Small intestine (tissue), 7 donors: Measurements from ENCODE around the gene CAMTA1. TPM values are rescaled to one million over a fixed set of nuclear protein-coding genes. Genes with fewer than 3 reads are reported as not detected.
A peak's percentile ranks its signal among the peaks of the same experiment; 100 is the strongest.

Experiments used
- DNase-seq, 2 donors: peaks; one replicate each; pipeline versions ENCODE4 v3.0.0 to v3.0.0-alpha.2; 2013
- FAIRE-seq: peaks from 2 replicates; lab custom pipeline; 2012; peaks lifted over from hg19 to GRCh38; lab: Jason Lieb, UNC
- H3K27ac ChIP-seq, 3 donors: one replicate each; pipeline ENCODE4 v1.5.1; 2013; ENCODE audit warnings: low read length in 2 of 3, mild to moderate bottlenecking in 2 of 3, control low read depth in 1 of 3, inconsistent platforms in 1 of 3, low read depth in 1 of 3, moderate library complexity in 1 of 3
- H3K27me3 ChIP-seq, 3 donors: one replicate each; pipeline ENCODE4 v1.6.1; 2013; ENCODE audit warnings: low read length in 3 of 3, inconsistent platforms in 1 of 3; ENCODE audit not compliant: control insufficient read depth in 3 of 3, insufficient read depth in 3 of 3
- H3K36me3 ChIP-seq, 3 donors: one replicate each; pipeline ENCODE4 v1.6.1; 2013; ENCODE audit warnings: low read length in 3 of 3, inconsistent platforms in 1 of 3, low read depth in 1 of 3, mild to moderate bottlenecking in 1 of 3, moderate library complexity in 1 of 3; ENCODE audit not compliant: control insufficient read depth in 3 of 3, insufficient read depth in 2 of 3
- H3K4me1 ChIP-seq, 3 donors: one replicate each; pipeline ENCODE4 v1.6.1; 2013; ENCODE audit warnings: low read length in 2 of 3, inconsistent platforms in 1 of 3, low read depth in 1 of 3, mild to moderate bottlenecking in 1 of 3, moderate library complexity in 1 of 3; ENCODE audit not compliant: control insufficient read depth in 3 of 3, insufficient read depth in 2 of 3
- H3K4me3 ChIP-seq, 3 donors: one replicate each; pipeline ENCODE4 v1.5.1; 2013; ENCODE audit warnings: low read length in 3 of 3, control low read depth in 1 of 3, inconsistent platforms in 1 of 3, low read depth in 1 of 3, mild to moderate bottlenecking in 1 of 3, moderate library complexity in 1 of 3
- H3K9me3 ChIP-seq, 2 donors: one replicate each; pipeline ENCODE4 v1.6.1; 2013; ENCODE audit warnings: low read depth in 1 of 2, low read length in 1 of 2; ENCODE audit not compliant: control insufficient read depth in 2 of 2, insufficient read depth in 1 of 2
- WGBS, 3 donors: extraction: QIAGEN DNeasy Blood & Tissue Kit; methylation state at CpG; one replicate each; pipeline ENCODE4 v1.1.7; 2013; 5-methylcytosine and 5-hydroxymethylcytosine counted together
- polyA plus RNA-seq, 4 donors: library from polyadenylated mRNA; stranded (reverse) in 3 of 4; unstranded in 1 of 4; fragments of 200-250 nt in 3 of 4; fragments of 120-200 nt in 1 of 4; gene quantifications; one replicate each; pipeline versions ENCODE4 v1.2.1 to v1.2.3, GENCODE V29; 2013
- donor health status: healthy with polysubstance abuse.
- donor health status: control.
- donor health status: control.
- donor health status: Bipolar disorder and iron deficiency.
- donor health status: healthy.

Gene CAMTA1
- polyA plus RNA-seq, 4 donors = 57.6 to 177 (median 147) TPM

DNA sequence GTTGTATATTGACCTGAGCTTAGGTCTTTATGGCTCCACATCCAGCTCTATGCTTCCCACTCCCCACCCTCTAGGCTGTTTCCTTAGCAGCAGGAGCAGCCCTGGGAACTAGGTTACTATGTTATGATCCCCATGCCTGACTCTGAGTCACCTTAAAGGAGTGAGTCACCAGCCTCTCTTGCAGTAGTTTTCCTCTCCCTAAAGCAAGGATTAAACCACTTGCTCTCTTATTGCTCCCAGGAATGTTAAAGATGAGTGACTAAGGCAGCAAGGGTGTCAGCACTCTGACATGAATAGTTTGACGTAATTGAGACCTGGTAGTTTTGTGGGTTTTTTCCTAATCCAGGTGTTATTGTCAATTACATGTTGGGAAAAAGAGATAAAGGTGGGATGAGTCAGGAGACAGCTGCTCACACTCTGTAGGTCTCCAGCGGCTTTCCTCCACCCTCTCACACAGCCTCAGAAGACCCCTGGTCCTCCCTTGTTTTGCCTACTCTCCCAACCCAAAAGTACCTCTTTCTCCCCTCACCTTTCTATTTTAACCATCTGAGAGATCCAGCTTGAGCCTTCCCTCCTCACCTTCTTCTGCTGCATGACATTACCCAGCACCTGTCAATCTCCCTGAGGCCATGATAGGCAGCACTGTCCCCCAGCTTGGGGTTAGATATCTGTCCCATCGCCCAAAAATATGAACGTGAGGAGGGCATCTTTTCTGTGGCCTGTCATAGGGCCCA is 616.7 kb downstream of the CAMTA1 start:
- FAIRE-seq (no peak), DNase-seq (peak; percentile 17 to 28)
- 53 to 73% (median 61%) methylated on average over 4 of the region's 4 CpGs for WGBS, 3 donors

DNA sequence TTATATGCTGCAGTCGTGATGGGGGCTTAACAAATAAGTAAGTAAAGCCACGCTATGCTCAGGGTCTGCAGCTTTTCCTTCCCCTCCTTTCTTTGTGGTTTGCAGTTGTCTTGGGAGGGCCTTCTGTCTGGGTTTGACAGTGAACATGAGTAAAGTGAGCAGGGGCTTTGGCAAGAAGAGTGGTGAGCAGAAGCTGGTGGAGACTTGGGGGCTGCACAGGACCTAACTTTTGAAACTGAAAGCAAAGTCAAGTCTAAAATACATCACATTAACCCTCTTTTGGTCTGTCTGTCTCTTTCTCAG is 617.2 kb downstream of the CAMTA1 start:
- 87 to 97% (median 89%) methylated on average over 2 of the region's 2 CpGs for WGBS, 3 donors
- no peaks in the 10 kb centered on the region for H3K36me3 ChIP-seq
- H3K4me3 ChIP-seq = no peak overlapping the region
- FAIRE-seq (no peak), DNase-seq (no peak)
- peaks cover 0 to 3% of the 10 kb centered on the region in 2 donors for H3K9me3 ChIP-seq
- no peaks in the 10 kb centered on the region for H3K4me1 ChIP-seq
- H3K27ac ChIP-seq = no peak overlapping the region
- H3K27me3 ChIP-seq = no peaks in the 10 kb centered on the region

More for the DNA sequence above, 616.7 kb downstream of the CAMTA1 start:
- no peaks in the 10 kb centered on the region for H3K27me3 ChIP-seq
- no peaks in the 10 kb centered on the region for H3K36me3 ChIP-seq
- peaks cover 0 to 3% of the 10 kb centered on the region in 2 donors for H3K9me3 ChIP-seq
- H3K4me1 ChIP-seq = no peaks in the 10 kb centered on the region
- no peak overlapping the region for H3K27ac ChIP-seq
- H3K4me3 ChIP-seq = no peak overlapping the region

DNA sequence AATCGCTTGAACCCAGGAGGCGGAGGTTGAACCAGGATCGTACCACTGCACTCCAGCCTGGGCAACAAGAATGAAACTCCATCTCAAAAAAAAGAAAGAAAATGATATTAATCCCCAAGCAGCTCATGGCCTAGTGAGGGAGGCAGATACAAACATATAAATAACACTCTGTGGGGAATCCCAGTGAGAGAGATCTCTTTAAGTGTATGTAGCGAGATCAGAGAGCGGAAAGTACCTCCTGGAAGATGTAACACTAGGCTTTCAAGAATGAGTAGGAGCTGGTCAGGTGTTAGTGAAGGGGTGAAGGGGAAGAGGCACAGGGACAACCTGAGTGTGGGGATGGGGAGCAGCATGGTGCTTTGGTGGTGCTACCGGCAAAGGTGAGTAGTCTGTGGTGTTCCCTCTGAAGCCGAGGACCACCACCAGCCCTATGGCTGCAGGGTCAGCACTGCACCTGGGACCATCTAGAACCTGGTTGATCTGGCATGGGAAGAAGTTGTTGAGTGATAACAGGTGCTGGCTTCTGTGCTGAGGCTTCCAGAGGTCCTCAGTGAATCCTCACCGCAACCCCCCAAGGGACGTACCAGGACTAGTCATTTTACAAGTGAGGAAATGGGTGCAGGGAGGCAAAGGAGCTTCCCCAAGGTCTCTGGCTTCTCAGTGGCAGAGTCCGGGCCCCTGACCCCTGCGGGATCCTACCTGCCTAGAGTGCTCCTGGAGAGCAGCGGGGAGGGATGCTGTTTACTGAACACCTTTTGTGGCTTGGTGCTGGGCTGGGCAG is 618.2 kb downstream of the CAMTA1 start:
- WGBS, 3 donors = 92 to 94% (median 93%) methylated on average over 12 of the region's 12 CpGs
- no peak overlapping the region for H3K27ac ChIP-seq
- H3K36me3 ChIP-seq = no peaks in the 10 kb centered on the region
- H3K27me3 ChIP-seq = no peaks in the 10 kb centered on the region
- DNase-seq = no peak
- H3K4me3 ChIP-seq = no peak overlapping the region
- H3K4me1 ChIP-seq = no peaks in the 10 kb centered on the region
- H3K9me3 ChIP-seq = peaks cover 0 to 3% of the 10 kb centered on the region in 2 donors
- no peak for FAIRE-seq

DNA sequence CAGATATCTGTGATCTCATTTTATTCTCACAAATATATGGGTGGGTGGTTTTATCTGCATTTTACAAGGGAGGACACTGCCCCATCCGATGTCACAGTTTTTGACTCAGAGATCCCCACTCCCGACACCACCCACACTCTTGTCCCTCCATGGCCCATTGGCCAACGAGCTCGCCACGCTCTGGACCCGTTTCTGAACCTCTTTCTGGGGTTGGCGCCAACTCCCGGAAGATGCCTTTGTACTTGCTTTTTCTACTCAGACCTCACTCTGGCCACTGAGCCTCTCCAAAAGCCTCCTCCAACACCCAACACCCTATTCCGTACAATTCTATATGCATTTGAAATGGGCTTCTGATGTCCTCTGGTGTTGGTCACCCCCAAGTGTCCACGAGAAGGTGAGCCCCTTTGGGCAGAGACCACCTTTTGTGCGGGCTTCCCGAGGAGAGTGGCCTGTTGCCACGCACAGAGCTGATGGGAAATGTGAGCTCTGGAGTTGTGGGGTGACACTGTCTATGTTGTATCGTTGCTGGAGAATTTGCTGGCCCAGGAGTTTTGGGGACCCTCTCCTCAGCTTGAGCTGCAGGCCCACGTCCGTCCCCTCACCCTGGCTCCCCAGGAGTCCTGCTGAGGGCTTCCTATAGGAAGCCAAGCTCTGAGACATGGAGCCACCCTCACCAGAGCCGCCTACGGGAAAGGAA is 618.9 kb downstream of the CAMTA1 start:
- Histone ChIP-seq H3K4me3 (no peak overlapping the region), H3K36me3 (no peaks in the 10 kb centered on the region), H3K27me3 (no peaks in the 10 kb centered on the region), H3K27ac (no peak overlapping the region), H3K9me3 (peaks cover 0 to under 1% of the 10 kb centered on the region in 2 donors), H3K4me1 (no peaks in the 10 kb centered on the region)
- 81 to 86% (median 86%) methylated on average over 18 of the region's 18 CpGs for WGBS, 3 donors
- no peak for DNase-seq
- FAIRE-seq = no peak

DNA sequence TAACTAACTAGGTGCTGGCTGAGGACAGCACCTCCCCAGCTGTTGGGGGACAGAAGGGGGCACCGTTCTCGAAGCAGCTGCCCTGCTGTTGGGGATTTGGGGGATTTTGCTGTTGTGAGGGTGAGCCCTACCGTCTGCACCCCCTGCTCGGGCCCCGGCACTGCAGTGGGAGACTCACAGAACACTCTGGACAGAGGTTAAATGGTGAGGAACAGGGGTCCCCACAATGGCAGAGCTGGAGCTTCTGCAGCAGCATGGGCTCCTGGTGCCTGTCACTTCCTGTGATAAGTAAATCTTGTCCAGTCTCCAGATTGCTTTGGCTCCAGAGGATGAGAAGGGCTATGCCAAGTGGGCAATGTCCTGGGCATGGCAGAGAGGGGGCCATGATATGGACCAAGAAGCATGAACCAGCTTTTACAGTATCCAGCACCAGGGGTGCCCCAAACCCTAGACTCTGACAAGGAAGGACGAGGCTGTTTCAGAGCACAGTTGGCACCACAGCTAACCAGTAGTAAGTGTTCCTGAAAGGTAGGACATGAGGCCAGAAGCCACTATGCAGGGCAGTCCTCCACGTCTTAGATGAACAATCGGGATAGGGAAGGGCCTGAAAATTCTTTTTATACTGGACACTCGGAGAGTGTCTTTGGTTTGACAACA is 620.7 kb downstream of the CAMTA1 start:
- Histone ChIP-seq H3K27me3 (no peaks in the 10 kb centered on the region), H3K9me3 (no peaks in the 10 kb centered on the region), H3K4me1 (no peaks in the 10 kb centered on the region), H3K36me3 (no peaks in the 10 kb centered on the region), H3K27ac (no peak overlapping the region), H3K4me3 (no peak overlapping the region)
- DNase-seq = no peak
- FAIRE-seq = no peak
- WGBS, 3 donors = 82 to 89% (median 87%) methylated on average over 9 of the region's 9 CpGs

DNA sequence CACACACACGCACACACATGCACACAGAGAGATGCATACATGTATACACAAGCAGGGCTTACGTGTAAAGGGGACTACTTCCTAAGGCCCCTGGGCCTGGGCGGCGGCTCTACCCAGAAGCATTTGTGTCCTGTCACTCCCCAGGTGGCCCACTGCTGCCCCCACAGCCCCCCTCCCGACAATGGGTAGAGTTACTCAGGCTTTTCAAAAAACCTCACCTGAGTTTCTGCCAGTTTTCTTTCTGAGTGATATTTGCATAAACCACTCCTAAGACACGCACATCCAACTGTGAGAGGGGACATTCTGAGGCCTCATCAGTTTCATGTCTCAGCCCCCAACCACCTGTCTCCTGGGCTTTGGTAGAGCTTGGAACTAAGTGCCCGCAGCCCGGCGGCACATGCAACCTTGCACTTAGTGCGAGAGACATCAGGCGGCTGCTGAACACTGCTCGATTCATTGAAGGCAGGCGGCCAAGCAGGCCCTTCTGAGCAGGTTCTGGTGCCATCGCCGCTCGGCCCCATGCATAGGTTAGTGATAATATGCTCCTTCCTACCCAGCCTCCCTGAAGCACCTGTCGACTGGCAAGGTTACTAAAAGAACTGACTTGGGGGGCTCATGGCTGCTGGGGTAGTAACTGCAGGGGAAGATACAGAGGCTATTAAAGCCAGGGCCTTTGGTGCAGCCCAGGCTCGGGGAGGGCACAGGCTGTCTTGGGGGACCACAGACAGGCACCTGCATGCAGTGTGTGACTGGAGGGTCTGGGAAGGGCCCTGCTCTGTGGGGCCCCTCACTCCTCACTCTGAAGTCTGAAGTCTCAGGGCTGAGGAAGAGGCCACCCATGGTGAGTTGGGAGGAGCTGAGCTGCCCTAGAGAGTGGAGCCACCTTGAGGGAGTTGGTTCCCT is 621.6 kb downstream of the CAMTA1 start:
- FAIRE-seq (no peak), DNase-seq (no peak)
- H3K27ac ChIP-seq = no peak overlapping the region
- H3K36me3 ChIP-seq = no peaks in the 10 kb centered on the region
- H3K9me3 ChIP-seq = no peaks in the 10 kb centered on the region
- H3K4me3 ChIP-seq = no peak overlapping the region
- no peaks in the 10 kb centered on the region for H3K27me3 ChIP-seq
- 87 to 95% (median 89%) methylated on average over 18 of the region's 18 CpGs for WGBS, 3 donors
- no peaks in the 10 kb centered on the region for H3K4me1 ChIP-seq

DNA sequence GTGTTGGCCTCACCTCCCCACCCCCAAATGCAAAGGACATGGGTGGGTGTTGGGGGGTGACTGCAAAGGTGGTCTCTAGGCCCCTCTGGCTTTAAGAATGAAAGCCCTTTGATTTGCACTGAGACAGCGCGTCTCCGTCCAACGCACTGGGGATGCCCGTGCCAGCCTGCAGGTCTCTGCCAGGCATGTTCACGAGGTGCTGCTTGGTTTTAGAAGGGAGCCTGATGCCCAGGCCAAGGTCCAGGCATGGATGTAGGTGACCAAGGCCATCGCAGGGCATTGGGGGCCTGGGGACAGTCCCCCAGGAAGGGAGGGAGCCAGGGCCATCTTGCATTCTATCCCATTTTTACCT is 622.3 kb downstream of the CAMTA1 start:
- no peak overlapping the region for H3K27ac ChIP-seq
- no peak for FAIRE-seq
- H3K4me3 ChIP-seq = no peak overlapping the region
- no peaks in the 10 kb centered on the region for H3K27me3 ChIP-seq
- H3K9me3 ChIP-seq = no peaks in the 10 kb centered on the region
- no peak for DNase-seq
- H3K4me1 ChIP-seq = no peaks in the 10 kb centered on the region
- no peaks in the 10 kb centered on the region for H3K36me3 ChIP-seq
- WGBS, 3 donors = 88 to 91% (median 91%) methylated on average over 7 of the region's 7 CpGs
